Heart right ventricle (tissue), 16 donors: ENCODE results near the gene LILRB3. TPM values are rescaled to one million over a fixed set of nuclear protein-coding genes. Genes with fewer than 3 reads are reported as not detected.

Experiments
- ATAC-seq, 8 donors: fragments of 200-7000 bp; cut with Tn5 transposase; one replicate each; pipeline ENCODE4 v1.9.1; 2020; ENCODE audit warnings: mild to moderate bottlenecking in 8 of 8, moderate library complexity in 8 of 8, moderate number of reproducible peaks in 1 of 8
- DNase-seq, 2 donors: peaks; one replicate each; pipeline ENCODE4 v3.0.0-alpha.2; 2020
- H3K27ac ChIP-seq, 10 donors: fragments of 200-600 bp; sonication (generic) in 2 of 10; one replicate each; pipeline versions ENCODE4 v1.5.0 to v1.8.0; 2020 to 2022; ENCODE audit warnings: mild to moderate bottlenecking in 3 of 10
- H3K27me3 ChIP-seq, 7 donors: fragments of 200-600 bp; one replicate each; pipeline ENCODE4 v1.8.0; 2021 to 2022; ENCODE audit warnings: mild to moderate bottlenecking in 2 of 7
- H3K36me3 ChIP-seq, 9 donors: fragments of 200-600 bp; sonication (generic) in 1 of 9; one replicate each; pipeline versions ENCODE4 v1.5.0 to v1.8.0; 2020 to 2022; ENCODE audit warnings: mild to moderate bottlenecking in 2 of 9
- H3K4me1 ChIP-seq, 9 donors: fragments of 200-600 bp; sonication (generic) in 1 of 9; one replicate each; pipeline versions ENCODE4 v1.5.0 to v1.8.0; 2020 to 2022; ENCODE audit warnings: mild to moderate bottlenecking in 4 of 9
- H3K4me3 ChIP-seq, 10 donors: fragments of 200-600 bp; sonication (generic) in 2 of 10; one replicate each; pipeline versions ENCODE4 v1.5.0 to v1.8.0; 2020 to 2022; ENCODE audit warnings: mild to moderate bottlenecking in 7 of 10, moderate library complexity in 2 of 10
- H3K9me3 ChIP-seq, 11 donors: fragments of 200-600 bp in 10 of 11; sonication (generic) in 2 of 11; one replicate each; pipeline versions ENCODE4 v1.5.0 to v1.8.0; 2013 to 2022; ENCODE audit warnings: mild to moderate bottlenecking in 2 of 11, control low read depth in 1 of 11, moderate library complexity in 1 of 11
- CTCF ChIP-seq, 9 donors: fragments of 200-600 bp; sonication (generic) in 2 of 9; IDR thresholded peaks; one replicate each; pipeline versions ENCODE4 v1.5.0 to v1.8.0; 2021 to 2022; ENCODE audit warnings: antibody characterized with exemption in 9 of 9, mild to moderate bottlenecking in 5 of 9, moderate library complexity in 1 of 9
- WGBS, 2 donors: extraction: QIAGEN DNeasy Blood & Tissue Kit; methylation state at CpG; one replicate each; pipeline ENCODE4 v1.1.7; 2013; ENCODE audit warnings: inconsistent platforms in 1 of 2; 5-methylcytosine and 5-hydroxymethylcytosine counted together
- intact Hi-C, 10 donors: fragments of 100-400 bp; cut with DNase I; formaldehyde crosslinking; loops; one replicate each; pipeline versions ENCODE4 v1.11.1 to v1.14.2; 2022
- polyA plus RNA-seq, 2 donors: library from polyadenylated mRNA; stranded (reverse); fragments of 200-250 nt; gene quantifications; one replicate each; pipeline ENCODE4 v1.2.3, GENCODE V29; 2013
- total RNA-seq, 10 donors: library from RNA; stranded (reverse); fragmentation: NEBNext Ultra II Directional in 3 of 10; extraction: Animal tissue kit (Norgen Biotek cat#: 25700) in 3 of 10; gene quantifications; one replicate each; pipeline versions ENCODE4 v1.2.1 to v1.2.4, GENCODE V29; 2021 to 2023
- donor health status: Arrhythmogenic right ventricular cardiomyopathy.
- donor health status: ischemic (EF 13 %, LVEDD 7.1; RV severe dilation, severe dysfunction).
- donor health status: healthy with polysubstance abuse.
- donor health status: DM: no; HTN: yes; CAD: no.
- donor health status: DM: no; HTN: no; CAD: no.
- donor health status: ischemic (EF 25% LVEDD 6.9; RV normal size, moderate dysfunction).
- donor health status: ischemic (EF 25% LVEDD 5.7; RV mildly dilated, moderate dysfunction).
- donor health status: healthy.
- donor health status: DM: yes; HTN: yes; CAD: no.
- donor health status: Ischemic cardiomyopathy.
- donor health status: ischemic (EF 35%, LVEDD 5.7; RV mildly dilated, moderate dysfunction).
- donor health status: nonischemic (EF 11% LVEDD 7.7; RV severe dilation, severe dysfunction).
- donor health status: DM: yes; HTN: yes; CAD: no.
- donor health status: PGD.
- donor health status: ischemic (EF 29% LVEDD 5.4; RV normal size, mild dysfunction).
- donor health status: nonischemic (EF 23%, LVEDD 6.1; RV moderate dilation, normal function).

The LILRB3 gene
- total and polyA plus RNA-seq, 12 donors, result 0.71 to 18.3 (median 2.3) TPM

GRCh38 chr19:54178581-54179261, 44.1 kb downstream of the LILRB3 start:
- peak; percentile 56 to 84 (median 75) for ATAC-seq
- peaks cover 0 to 5% (median 0%) of the 10 kb centered on the region in 7 donors for H3K27me3 ChIP-seq
- no peak for TF ChIP-seq CTCF (IDR thresholded peaks at IDR 0.05)
- no peaks in the 10 kb centered on the region for H3K9me3 ChIP-seq
- H3K4me3 ChIP-seq, result no peak overlapping the region
- no peak for DNase-seq
- H3K27ac ChIP-seq, result no peak overlapping the region
- H3K4me1 ChIP-seq, result no peaks in the 10 kb centered on the region
- peaks cover 0 to 72% (median 0%) of the 10 kb centered on the region in 9 donors for H3K36me3 ChIP-seq
- 67 to 76% methylated on average over 23 of the region's 23 CpGs for WGBS, 2 donors
- intact Hi-C loops, result no loop called here

GRCh38 chr19:54173951-54174834, 48.6 kb downstream of the LILRB3 start:
- no peak overlapping the region for H3K4me3 ChIP-seq
- H3K4me1 ChIP-seq, result peaks cover 0 to 9% (median 0%) of the 10 kb centered on the region in 9 donors
- intact Hi-C loops, result loop anchor here in 1 of 10 donors (5.0 kb wide), 1 partner anchor 58 kb away; no protein-coding TSS in a partner anchor
- peaks cover 0 to 16% (median 12%) of the 10 kb centered on the region in 7 donors for H3K27me3 ChIP-seq
- H3K36me3 ChIP-seq, result peaks cover 0 to 35% (median 0%) of the 10 kb centered on the region in 9 donors
- no peaks in the 10 kb centered on the region for H3K9me3 ChIP-seq
- TF ChIP-seq CTCF (IDR thresholded peaks at IDR 0.05), result no peak
- DNase-seq (no peak), ATAC-seq (peak in 3 of 8 donors; percentile 7 to 27 (median 12))
- 69 to 74% methylated on average over 24 to 25 of the region's 25 CpGs for WGBS, 2 donors
- H3K27ac ChIP-seq, result no peak overlapping the region

GRCh38 chr19:54173359-54173699, 49.5 kb downstream of the LILRB3 start:
- WGBS, 2 donors, result 35 to 42% methylated on average over 15 of the region's 15 CpGs
- peak overlapping the region in 5 of 10 donors; percentile 15 to 48 (median 38) for H3K4me3 ChIP-seq

More at GRCh38 chr19:54173359-54173699, 49.5 kb downstream of the LILRB3 start:
- Histone ChIP-seq H3K27me3 (peaks cover 0 to 16% (median 12%) of the 10 kb centered on the region in 7 donors), H3K36me3 (peaks cover 0 to 26% (median 0%) of the 10 kb centered on the region in 9 donors), H3K4me1 (peaks cover 0 to 11% (median 2%) of the 10 kb centered on the region in 9 donors), H3K27ac (peak overlapping the region in 3 of 10 donors; percentile 56 to 73 (median 69)), H3K9me3 (no peaks in the 10 kb centered on the region)
- no peak for TF ChIP-seq CTCF (IDR thresholded peaks at IDR 0.05)
- intact Hi-C loops, result loop anchor here in 1 of 10 donors (5.0 kb wide), 1 partner anchor 59 kb away; no protein-coding TSS in a partner anchor
- no peak for DNase-seq
- no peak for ATAC-seq
